Smooth muscle cell (in vitro differentiated cells): Measurements from ENCODE around the gene PLEKHG4B. TPM values are rescaled to one million over a fixed set of nuclear protein-coding genes. Genes with fewer than 3 reads are reported as not detected.

ENCODE experiments used
- DNase-seq: peaks from one replicate; lab custom pipeline; 2025; ENCODE audit not compliant: unreplicated experiment; lab: John Stamatoyannopoulos, UW
- H2AFZ ChIP-seq: fragments of 200-600 bp; sonication (generic); 2 replicates; pipeline ENCODE4 v1.6.0; 2016; ENCODE audit warnings: antibody characterized with exemption, low read depth, mild to moderate bottlenecking
- H3F3A ChIP-seq: fragments of 200-600 bp; sonication (generic); 2 replicates; pipeline ENCODE4 v1.6.0; 2017; ENCODE audit warnings: antibody characterized with exemption, low read depth
- H3K27ac ChIP-seq: fragments of 200-600 bp; sonication (generic); 2 replicates; pipeline ENCODE4 v1.5.1; 2016; ENCODE audit warnings: low read depth, mild to moderate bottlenecking
- H3K27me3 ChIP-seq: fragments of 200-600 bp; sonication (generic); 2 replicates; pipeline ENCODE4 v1.6.1; 2016; ENCODE audit warnings: low read depth, mild to moderate bottlenecking
- H3K36me3 ChIP-seq: fragments of 200-600 bp; sonication (generic); 2 replicates; pipeline ENCODE4 v1.5.1; 2016; ENCODE audit warnings: low read depth
- H3K4me1 ChIP-seq: fragments of 200-600 bp; sonication (generic); 2 replicates; pipeline ENCODE4 v1.5.1; 2016; ENCODE audit warnings: low read depth
- H3K4me2 ChIP-seq: fragments of 200-600 bp; sonication (generic); 2 replicates; pipeline ENCODE4 v1.6.0; 2016; ENCODE audit warnings: mild to moderate bottlenecking
- H3K4me3 ChIP-seq: fragments of 200-600 bp; sonication (generic); 2 replicates; pipeline ENCODE4 v1.5.1; 2016; ENCODE audit warnings: mild to moderate bottlenecking
- H3K79me2 ChIP-seq: fragments of 200-600 bp; sonication (generic); 2 replicates; pipeline ENCODE4 v1.6.0; 2016; ENCODE audit warnings: low read depth, mild to moderate bottlenecking
- H3K9ac ChIP-seq: fragments of 200-600 bp; sonication (generic); 2 replicates; pipeline ENCODE4 v1.6.0; 2016; ENCODE audit warnings: low read depth
- H3K9me3 ChIP-seq: fragments of 200-600 bp; sonication (generic); replicated peaks from 2 replicates; pipeline ENCODE4 v1.5.1; 2016; ENCODE audit warnings: low read depth
- H4K20me1 ChIP-seq: fragments of 200-600 bp; sonication (generic); 2 replicates; pipeline ENCODE4 v1.6.0; 2016; ENCODE audit warnings: low read depth
- WGBS: methylation state at CpG from one replicate; pipeline ENCODE4 v1.1.7; 2016; ENCODE audit warnings: low lambda C conversion rate; 5-methylcytosine and 5-hydroxymethylcytosine counted together
- polyA plus RNA-seq: library from polyadenylated mRNA; unstranded; fragments of >200 nt; fragmentation: Nextera tagmentation; extraction: Ambion mirVana; gene quantifications from 2 replicates; pipeline ENCODE4 v1.2.1, GENCODE V29; 2016
- total RNA-seq: library from RNA; depleted of rRNA; stranded (reverse); fragments of >200 nt; gene quantifications from 2 replicates; pipeline ENCODE4 v1.2.3, GENCODE V29; 2014
- TF ChIP-seq, protein P1 (sequence below): fragments of 200-600 bp; sonication (generic); IDR thresholded peaks from 2 replicates; pipeline ENCODE4 v1.5.1; 2017; ENCODE audit warnings: borderline replicate concordance, mild to moderate bottlenecking, antibody characterized with exemption; ENCODE audit not compliant: insufficient read depth, poor library complexity, severe bottlenecking

PLEKHG4B gene
- total and polyA plus RNA-seq, 2 experiments from 2014 or later, result 6.3 to 12.1 TPM

DNA sequence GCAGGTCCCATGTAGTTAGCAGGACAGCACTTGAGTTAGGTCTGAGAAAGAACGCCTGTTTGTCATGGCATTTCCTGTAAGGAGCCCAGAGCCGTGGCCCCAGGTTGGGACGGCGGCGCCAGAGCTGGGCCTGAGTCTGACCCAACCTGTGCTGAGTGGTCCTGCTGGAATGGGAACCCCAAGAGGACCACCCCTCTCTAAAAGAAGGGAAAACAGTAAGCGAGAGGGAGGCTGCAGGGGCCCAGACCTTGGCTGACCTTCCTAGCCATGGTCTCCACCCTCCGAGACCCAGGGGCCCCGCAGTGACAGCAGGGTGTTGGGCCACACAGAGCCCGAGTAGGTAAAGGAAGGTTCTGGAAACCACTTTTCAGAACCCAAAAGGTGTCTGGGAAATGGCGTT, 97.5 kb downstream of the PLEKHG4B start:
- Histone ChIP-seq H3K79me2 (no peaks in the 10 kb centered on the region), H4K20me1 (no peaks in the 10 kb centered on the region), H3K4me2 (no peak overlapping the region), H3K9me3 (no peaks in the 10 kb centered on the region), H3K36me3 (no peaks in the 10 kb centered on the region), H3F3A (no peaks in the 10 kb centered on the region), H3K4me3 (no peak overlapping the region), H3K27me3 (no peaks in the 10 kb centered on the region), H2AFZ (no peak overlapping the region), H3K9ac (no peak overlapping the region), H3K4me1 (peaks cover 3% of the 10 kb centered on the region), H3K27ac (no peak overlapping the region)
- WGBS, result 90% methylated on average over 10 of the region's 10 CpGs
- DNase-seq, result no peak
- TF ChIP-seq, protein P1, sequence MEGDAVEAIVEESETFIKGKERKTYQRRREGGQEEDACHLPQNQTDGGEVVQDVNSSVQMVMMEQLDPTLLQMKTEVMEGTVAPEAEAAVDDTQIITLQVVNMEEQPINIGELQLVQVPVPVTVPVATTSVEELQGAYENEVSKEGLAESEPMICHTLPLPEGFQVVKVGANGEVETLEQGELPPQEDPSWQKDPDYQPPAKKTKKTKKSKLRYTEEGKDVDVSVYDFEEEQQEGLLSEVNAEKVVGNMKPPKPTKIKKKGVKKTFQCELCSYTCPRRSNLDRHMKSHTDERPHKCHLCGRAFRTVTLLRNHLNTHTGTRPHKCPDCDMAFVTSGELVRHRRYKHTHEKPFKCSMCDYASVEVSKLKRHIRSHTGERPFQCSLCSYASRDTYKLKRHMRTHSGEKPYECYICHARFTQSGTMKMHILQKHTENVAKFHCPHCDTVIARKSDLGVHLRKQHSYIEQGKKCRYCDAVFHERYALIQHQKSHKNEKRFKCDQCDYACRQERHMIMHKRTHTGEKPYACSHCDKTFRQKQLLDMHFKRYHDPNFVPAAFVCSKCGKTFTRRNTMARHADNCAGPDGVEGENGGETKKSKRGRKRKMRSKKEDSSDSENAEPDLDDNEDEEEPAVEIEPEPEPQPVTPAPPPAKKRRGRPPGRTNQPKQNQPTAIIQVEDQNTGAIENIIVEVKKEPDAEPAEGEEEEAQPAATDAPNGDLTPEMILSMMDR, result no peak

DNA sequence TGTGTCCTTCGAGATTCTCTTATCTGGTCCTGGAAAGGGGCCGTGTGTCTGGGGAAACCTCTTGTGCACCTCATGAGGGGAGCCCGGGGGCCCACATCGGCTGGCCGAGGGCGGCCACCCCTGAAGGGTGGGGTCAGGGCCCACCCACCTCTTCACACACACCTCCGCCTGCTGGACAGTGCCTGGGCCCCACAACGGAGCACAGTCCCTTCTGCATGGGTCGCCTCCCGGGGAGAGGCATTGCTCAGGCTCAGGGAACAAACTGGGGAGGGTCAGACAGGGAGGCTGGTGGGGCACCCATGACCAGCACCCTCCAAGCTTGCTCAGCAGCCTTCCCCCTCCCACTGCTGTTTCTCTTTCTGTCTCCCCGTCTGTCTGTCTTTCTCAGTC, 98.0 kb downstream of the PLEKHG4B start:
- no peaks in the 10 kb centered on the region for H3K9me3 ChIP-seq
- H2AFZ ChIP-seq, result no peak overlapping the region
- H3F3A ChIP-seq, result no peaks in the 10 kb centered on the region
- no peaks in the 10 kb centered on the region for H3K27me3 ChIP-seq
- no peaks in the 10 kb centered on the region for H4K20me1 ChIP-seq
- H3K79me2 ChIP-seq, result no peaks in the 10 kb centered on the region
- no peak for DNase-seq
- H3K9ac ChIP-seq, result no peak overlapping the region
- TF ChIP-seq, protein P1, result no peak
- no peak overlapping the region for H3K4me2 ChIP-seq
- WGBS, result 82% methylated on average over 11 of the region's 11 CpGs
- H3K4me1 ChIP-seq, result peaks cover 3% of the 10 kb centered on the region
- H3K4me3 ChIP-seq, result no peak overlapping the region
- no peaks in the 10 kb centered on the region for H3K36me3 ChIP-seq
- H3K27ac ChIP-seq, result no peak overlapping the region

DNA sequence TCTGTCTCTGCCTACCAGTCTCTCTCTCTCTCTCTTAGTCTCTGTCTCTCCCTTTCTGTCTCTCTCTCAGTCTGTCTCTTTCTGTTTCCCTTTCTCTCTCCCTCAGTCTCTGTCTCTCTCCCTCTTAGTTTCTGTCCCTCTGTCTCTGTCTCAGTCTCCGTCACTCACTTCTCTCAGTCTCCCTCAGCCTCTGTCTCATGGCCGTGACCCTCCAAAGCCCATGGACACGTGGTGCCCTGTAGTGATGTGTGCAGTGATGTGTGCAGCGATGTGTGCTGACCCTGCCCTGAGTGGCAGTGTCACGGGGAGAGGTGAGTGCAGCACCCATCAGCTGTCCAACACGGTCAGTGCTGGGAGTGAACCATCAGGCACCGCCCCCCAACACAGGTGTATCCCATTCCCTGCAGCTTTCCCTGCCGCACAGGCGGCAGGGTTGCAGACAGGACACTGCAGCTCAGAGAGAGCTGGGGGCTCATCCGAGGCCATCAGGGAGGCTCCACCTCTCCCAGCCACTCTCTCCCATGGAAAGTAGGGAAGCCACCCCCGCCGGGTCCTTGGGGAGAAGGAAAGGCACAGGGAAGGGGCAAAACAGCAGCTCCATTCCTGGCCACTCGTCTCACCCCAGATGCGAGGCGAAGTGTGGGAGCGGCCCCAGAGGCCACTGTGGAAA, 98.5 kb downstream of the PLEKHG4B start:
- 86% methylated on average over 15 of the region's 16 CpGs for WGBS
- H3K27ac ChIP-seq, result no peak overlapping the region
- peaks cover 4% of the 10 kb centered on the region for H4K20me1 ChIP-seq
- H2AFZ ChIP-seq, result no peak overlapping the region
- H3K4me2 ChIP-seq, result no peak overlapping the region
- no peak for DNase-seq
- no peak overlapping the region for H3K9ac ChIP-seq
- H3K27me3 ChIP-seq, result no peaks in the 10 kb centered on the region
- peaks cover 3% of the 10 kb centered on the region for H3K4me1 ChIP-seq
- no peaks in the 10 kb centered on the region for H3K79me2 ChIP-seq
- TF ChIP-seq, protein P1, result no peak
- no peaks in the 10 kb centered on the region for H3F3A ChIP-seq
- no peak overlapping the region for H3K4me3 ChIP-seq
- H3K9me3 ChIP-seq, result no peaks in the 10 kb centered on the region
- no peaks in the 10 kb centered on the region for H3K36me3 ChIP-seq
